Measurements from ENCODE around the gene LAMC3. TPM values are rescaled to one million over a fixed set of nuclear protein-coding genes. Genes with fewer than 3 reads are reported as not detected.

LAMC3 gene
- total and polyA plus RNA-seq, 9 of the 15 experiments (the other 6 are each of a cell fraction or from before 2014, with no cell fraction given): 0.10 TPM; not detected in 8

DNA sequence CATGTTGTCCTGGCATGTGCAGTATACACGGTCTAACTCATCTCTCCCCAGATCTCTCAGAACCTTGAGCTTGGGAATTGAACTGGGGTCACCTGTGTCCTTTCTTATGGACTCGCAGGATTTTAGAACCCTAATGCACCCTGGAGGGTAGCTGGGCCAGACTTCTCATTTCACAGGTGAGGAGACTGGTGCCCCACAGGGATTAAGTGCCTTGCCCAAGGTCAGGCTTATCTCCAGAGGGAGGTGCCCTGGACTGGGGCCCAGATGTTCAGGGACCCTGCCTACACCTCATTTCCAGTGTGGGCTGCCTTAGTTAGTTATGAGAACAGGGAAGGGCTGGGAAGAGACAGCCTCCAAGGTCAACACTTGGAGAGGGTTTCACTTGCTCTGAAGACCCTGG, 112.4 kb downstream of the LAMC3 start:
- no peak for ATAC-seq
- ChIA-PET POLR2A (interaction anchor here (0.6 to 75.1 kb wide), 9 partner anchors 9 to 295 kb away, joined by 3 to 3336 read pairs (median 4); partner anchors contain the start of gene AIF1L), CTCF (ENCODE audit: low intra/inter-chr PET ratio) (no interaction called here)
- H3K27me3 ChIP-seq (ENCODE audit: control insufficient read depth in 2 of 2, insufficient read depth in 2 of 2, low read length in 2 of 2): peaks cover 49 to 54% of the 10 kb centered on the region in 2 experiments
- H3K4me1 ChIP-seq (replicated peaks in 1 of 2; ENCODE audit: control insufficient read depth in 2 of 2, insufficient read depth in 2 of 2, low read length in 2 of 2): peaks cover 7 to 19% of the 10 kb centered on the region in 2 experiments
- intact Hi-C loops (cut with micrococcal nuclease) (loop anchor here (10.0 kb wide), 1 partner anchor 213 kb away; no protein-coding TSS in a partner anchor), in situ Hi-C loops (cut with MboI) (no loop called here)
- DNase-seq (ENCODE audit: extremely low read depth in 1 of 4, low spot score in 3 of 4): no peak
- no peak for FAIRE-seq
- WGBS (ENCODE audit: insufficient coverage, low coverage, missing lambda C conversion rate): 10% methylated on average over 2 of the region's 2 CpGs
- no peak overlapping the region for H3K4me2 ChIP-seq (ENCODE audit: insufficient read depth, low read length)
- H3K9me1 ChIP-seq (ENCODE audit: control insufficient read depth, insufficient read depth, low read length): no peaks in the 10 kb centered on the region
- no TSS peak for BruUV-seq (replicated peaks)
- peaks cover 19% of the 10 kb centered on the region for H3K79me2 ChIP-seq (ENCODE audit: control insufficient read depth, insufficient read depth, low read length)
- H3K27ac ChIP-seq (ENCODE audit: extremely low read depth, low read depth, low read length): no peak overlapping the region
- no peak overlapping the region for H2AFZ ChIP-seq (ENCODE audit: low read depth, low read length)
- H4K20me1 ChIP-seq (replicated peaks; ENCODE audit: control insufficient read depth, insufficient read depth, low read length): peaks cover 21% of the 10 kb centered on the region
- no peak overlapping the region for H3K4me3 ChIP-seq
- H3K36me3 ChIP-seq (ENCODE audit: control insufficient read depth, insufficient read depth, low read length): peaks cover 8% of the 10 kb centered on the region; the same call in 1 of the 3 replicates
- peak overlapping the region in 1 of 2 experiments; percentile 1; a peak in 1 of 4 replicates for H3K9ac ChIP-seq (ENCODE audit: insufficient read depth in 1 of 2, low read depth in 2 of 2, low read length in 2 of 2)
- H3K9me3 ChIP-seq (replicated peaks; ENCODE audit: control insufficient read depth, insufficient read depth, low read depth, low read length): no peaks in the 10 kb centered on the region
- TF ChIP-seq NFIX (CRISPR knock-in tag; IDR thresholded peaks at IDR 0.05; ENCODE audit: low read depth) (no peak), GMEB1 (CRISPR knock-in tag; IDR thresholded peaks at IDR 0.05) (no peak), ZNF780A (CRISPR knock-in tag; IDR thresholded peaks at IDR 0.05) (no peak), MCM3 (IDR thresholded peaks at IDR 0.05) (no peak), CBFA2T2 (conservative IDR thresholded peaks at IDR 0.05) (no peak), TOE1 (IDR thresholded peaks at IDR 0.05; ENCODE audit: borderline replicate concordance) (no peak), TOE1 (CRISPR knock-in tag; IDR thresholded peaks at IDR 0.05; ENCODE audit: borderline replicate concordance, low read depth) (no peak), CREB5 (CRISPR knock-in tag; IDR thresholded peaks at IDR 0.05) (no peak), DPF2 (IDR thresholded peaks at IDR 0.05) (no peak), PHF8 (IDR thresholded peaks at IDR 0.05; ENCODE audit: borderline replicate concordance, low read length) (no peak), BRD9 (IDR thresholded peaks at IDR 0.05; ENCODE audit: low read depth, partially characterized antibody) (no peak), CHD4 (IDR thresholded peaks at IDR 0.05; ENCODE audit: insufficient read depth, insufficient replicate concordance, low read depth, low read length, poor library complexity, severe bottlenecking) (no peak)
- TF ChIP-seq, protein P1, sequence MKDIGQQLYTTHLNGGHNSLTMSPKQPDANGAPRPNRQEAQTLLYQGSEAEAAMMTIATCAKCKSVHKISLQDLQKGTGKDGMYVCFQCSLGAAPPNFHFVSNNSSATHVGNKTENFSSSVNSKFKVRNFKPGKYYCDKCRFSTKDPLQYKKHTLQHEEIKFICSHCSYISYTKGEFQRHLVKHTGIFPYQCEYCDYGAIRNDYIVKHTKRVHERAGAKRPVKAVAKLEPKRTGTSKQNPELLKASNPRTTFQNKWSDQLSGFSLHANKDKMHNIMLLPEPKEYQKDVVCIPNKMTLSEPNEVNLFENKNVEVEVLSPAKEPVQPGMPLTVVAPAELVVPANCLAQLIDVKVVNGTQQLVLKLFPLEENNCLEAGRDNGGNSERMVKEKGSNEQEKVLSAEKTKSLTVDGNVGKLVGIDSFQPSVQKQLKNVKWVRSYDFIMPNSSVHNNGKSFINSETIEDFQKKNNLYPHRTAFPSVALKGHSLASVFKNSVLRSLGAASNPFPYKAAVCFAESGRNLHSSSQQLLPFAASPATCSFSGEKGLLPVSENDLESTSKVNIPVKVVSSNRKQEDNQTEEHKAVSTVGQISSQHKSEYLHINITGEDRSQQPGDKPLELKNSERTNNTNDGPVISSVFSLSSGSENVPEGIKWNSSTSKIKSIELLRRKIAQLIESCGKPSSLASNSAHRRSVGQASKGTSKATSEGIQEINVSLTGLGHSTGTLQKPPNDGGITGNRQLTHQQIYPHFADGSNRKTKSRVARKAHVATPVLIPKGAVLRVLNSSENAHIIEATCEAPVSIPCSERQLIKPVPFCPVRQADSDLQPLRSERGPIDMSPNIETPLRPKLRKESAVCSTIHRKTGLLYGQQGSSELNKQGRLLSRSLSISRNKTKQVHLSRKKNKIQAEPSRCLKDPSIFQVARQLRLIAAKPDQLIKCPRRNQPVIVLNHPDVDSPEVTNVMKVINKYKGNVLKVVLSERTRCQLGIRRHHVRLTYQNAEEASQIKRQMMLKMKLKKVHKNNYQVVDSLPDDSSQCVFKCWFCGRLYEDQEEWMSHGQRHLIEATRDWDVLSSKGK (CRISPR knock-in tag; IDR thresholded peaks at IDR 0.05): no peak

Measured in K562 (cell line).